CD4-positive, alpha-beta T cell treated with Interferon alpha-2 for 1 hour (primary cell): ENCODE measurements around the gene RNF151.
"Not testable (repeated sequence)": the region's sequence is repeated elsewhere in the genome, so short reads cannot be mapped to it uniquely, and the experiment has no call there.

Source experiments
- DNase-seq, 2 donors: peaks; one replicate each; pipeline ENCODE4 v3.0.0-alpha.2; 2020 to 2022

The RNF151 gene

GRCh38 chr16:1960665-1961630 is 5.7 kb upstream of the RNF151 start:
- DNase-seq, result peak in 1 of 2 donors; percentile 50

- DNase-seq, result no peak
These were observed 5.0 kb upstream of the RNF151 start for GRCh38 chr16:1961651-1962067.

GRCh38 chr16:1962161-1963153 is 4.2 kb upstream of the RNF151 start:
- DNase-seq, result not testable (repeated sequence)

- peak; percentile 29 to 62 for DNase-seq
These were observed 2.7 kb upstream of the RNF151 start for GRCh38 chr16:1963806-1964505.

GRCh38 chr16:1964506-1965395 is 1.9 kb upstream of the RNF151 start, which contains the start of gene RPS2:
TSS of gene RPS2 (minus strand) at chr16:1964826. CDS start at chr16:1964625, 201 bp downstream.
- DNase-seq, result peak; percentile 99 to 100

- peak in 1 of 2 donors; percentile 38 for DNase-seq
These were observed 1.2 kb upstream of the RNF151 start for GRCh38 chr16:1965396-1966001.

- no peak for DNase-seq
These were observed 1.7 kb downstream of the RNF151 start for GRCh38 chr16:1968146-1968953.

- peak; percentile 95 to 98 for DNase-seq
These were observed 5.3 kb downstream of the RNF151 start, which contains the start of gene TBL3 for GRCh38 chr16:1971796-1972489. TSS of gene TBL3 (plus strand) at chr16:1972053. CDS start at chr16:1972165, 112 bp downstream.

GRCh38 chr16:1972490-1972877 is 5.8 kb downstream of the RNF151 start:
- no peak for DNase-seq

- no peak for DNase-seq
These were observed 7.0 kb downstream of the RNF151 start for GRCh38 chr16:1973461-1974156.

GRCh38 chr16:1974157-1975070 is 7.8 kb downstream of the RNF151 start:
- no peak for DNase-seq

GRCh38 chr16:1975432-1976215 is 9.0 kb downstream of the RNF151 start:
- no peak for DNase-seq

- DNase-seq, result no peak
These were observed 9.5 kb downstream of the RNF151 start for GRCh38 chr16:1976216-1976520.

- no peak for DNase-seq
These were observed 10.6 kb downstream of the RNF151 start for GRCh38 chr16:1976951-1977874.

GRCh38 chr16:1977875-1978268 is 11.2 kb downstream of the RNF151 start:
- DNase-seq, result no peak
